GM13976 (cell line): Measurements from ENCODE around the gene ERLEC1.

ENCODE experiments used
- DNase-seq: peaks from one replicate; pipeline ENCODE4 v3.0.0; 2012; ENCODE audit warnings: low spot score
- in situ Hi-C: fragments of 300-500 bp; cut with MboI; formaldehyde crosslinking; loops from one replicate; pipeline ENCODE4 v1.12.0; 2022; ENCODE audit warnings: low sequenced_read_pairs, mixed read lengths, inconsistent platforms; ENCODE audit not compliant: unreplicated experiment
- TF ChIP-seq, protein P1 (sequence below): IDR thresholded peaks from 2 replicates; pipeline ENCODE4 v1.5.1; 2012; ENCODE audit warnings: borderline replicate concordance, mild to moderate bottlenecking; ENCODE audit not compliant: insufficient read depth; ENCODE audit errors: extremely low read depth, missing control alignments, control extremely low read depth

ERLEC1 gene, protein sequence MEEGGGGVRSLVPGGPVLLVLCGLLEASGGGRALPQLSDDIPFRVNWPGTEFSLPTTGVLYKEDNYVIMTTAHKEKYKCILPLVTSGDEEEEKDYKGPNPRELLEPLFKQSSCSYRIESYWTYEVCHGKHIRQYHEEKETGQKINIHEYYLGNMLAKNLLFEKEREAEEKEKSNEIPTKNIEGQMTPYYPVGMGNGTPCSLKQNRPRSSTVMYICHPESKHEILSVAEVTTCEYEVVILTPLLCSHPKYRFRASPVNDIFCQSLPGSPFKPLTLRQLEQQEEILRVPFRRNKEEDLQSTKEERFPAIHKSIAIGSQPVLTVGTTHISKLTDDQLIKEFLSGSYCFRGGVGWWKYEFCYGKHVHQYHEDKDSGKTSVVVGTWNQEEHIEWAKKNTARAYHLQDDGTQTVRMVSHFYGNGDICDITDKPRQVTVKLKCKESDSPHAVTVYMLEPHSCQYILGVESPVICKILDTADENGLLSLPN

GRCh38 chr2:53786705-53787613 is at the start of gene ERLEC1, which contains the start of gene ASB3:
TSS of gene ERLEC1 (plus strand) at chr2:53787044. CDS start at chr2:53787211, 167 bp downstream.
TSS of gene ASB3 (minus strand) at chr2:53786953. CDS start at chr2:53765572, 21,381 bp downstream.
- in situ Hi-C loops: no loop called here
- DNase-seq: peak; percentile 94
- TF ChIP-seq, protein P1, sequence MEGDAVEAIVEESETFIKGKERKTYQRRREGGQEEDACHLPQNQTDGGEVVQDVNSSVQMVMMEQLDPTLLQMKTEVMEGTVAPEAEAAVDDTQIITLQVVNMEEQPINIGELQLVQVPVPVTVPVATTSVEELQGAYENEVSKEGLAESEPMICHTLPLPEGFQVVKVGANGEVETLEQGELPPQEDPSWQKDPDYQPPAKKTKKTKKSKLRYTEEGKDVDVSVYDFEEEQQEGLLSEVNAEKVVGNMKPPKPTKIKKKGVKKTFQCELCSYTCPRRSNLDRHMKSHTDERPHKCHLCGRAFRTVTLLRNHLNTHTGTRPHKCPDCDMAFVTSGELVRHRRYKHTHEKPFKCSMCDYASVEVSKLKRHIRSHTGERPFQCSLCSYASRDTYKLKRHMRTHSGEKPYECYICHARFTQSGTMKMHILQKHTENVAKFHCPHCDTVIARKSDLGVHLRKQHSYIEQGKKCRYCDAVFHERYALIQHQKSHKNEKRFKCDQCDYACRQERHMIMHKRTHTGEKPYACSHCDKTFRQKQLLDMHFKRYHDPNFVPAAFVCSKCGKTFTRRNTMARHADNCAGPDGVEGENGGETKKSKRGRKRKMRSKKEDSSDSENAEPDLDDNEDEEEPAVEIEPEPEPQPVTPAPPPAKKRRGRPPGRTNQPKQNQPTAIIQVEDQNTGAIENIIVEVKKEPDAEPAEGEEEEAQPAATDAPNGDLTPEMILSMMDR: no peak

- TF ChIP-seq, protein P1: no peak
- DNase-seq: no peak
- in situ Hi-C loops: no loop called here
These were observed 49.8 kb upstream of the ERLEC1 start for GRCh38 chr2:53737091-53737490.

DNA sequence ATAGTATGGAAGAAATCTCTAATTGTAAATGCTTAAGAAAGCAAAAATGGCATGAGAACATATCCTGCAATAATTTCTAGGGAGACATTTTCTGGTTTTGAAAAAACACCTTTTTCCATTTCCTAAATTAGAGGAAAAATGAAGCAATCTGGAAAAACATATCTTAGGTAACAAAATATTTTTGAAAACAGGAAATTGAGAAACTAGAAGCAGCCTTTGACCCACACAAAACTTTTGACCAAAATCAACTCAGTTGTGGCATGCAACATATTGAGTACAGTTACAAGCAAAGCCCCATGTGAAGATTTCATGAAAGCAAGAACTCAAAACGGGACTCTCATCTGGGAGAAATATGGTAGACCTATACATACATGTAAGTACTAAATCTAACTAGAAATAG is 47.8 kb upstream of the ERLEC1 start:
- in situ Hi-C loops: no loop called here
- no peak for DNase-seq
- TF ChIP-seq, protein P1: no peak

DNA sequence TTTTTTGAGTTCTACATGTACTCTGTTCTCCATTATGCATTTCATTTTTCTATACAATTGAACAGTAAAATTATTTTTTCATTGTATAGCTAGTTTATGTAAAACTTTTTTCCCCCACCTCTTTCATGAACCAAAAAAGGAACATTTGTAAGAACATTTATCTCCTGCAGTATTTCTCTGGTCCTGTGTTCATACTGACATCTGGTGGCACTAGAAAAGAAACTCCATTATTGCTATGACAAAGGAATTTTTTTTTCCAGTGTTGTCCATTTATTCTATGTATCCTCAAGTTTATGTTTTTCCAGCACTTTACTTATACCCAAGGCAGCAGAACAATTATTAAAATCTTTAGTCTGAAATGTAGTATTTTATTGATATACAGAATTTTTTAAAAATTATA is 46.7 kb upstream of the ERLEC1 start:
- in situ Hi-C loops: no loop called here
- no peak for DNase-seq

DNA sequence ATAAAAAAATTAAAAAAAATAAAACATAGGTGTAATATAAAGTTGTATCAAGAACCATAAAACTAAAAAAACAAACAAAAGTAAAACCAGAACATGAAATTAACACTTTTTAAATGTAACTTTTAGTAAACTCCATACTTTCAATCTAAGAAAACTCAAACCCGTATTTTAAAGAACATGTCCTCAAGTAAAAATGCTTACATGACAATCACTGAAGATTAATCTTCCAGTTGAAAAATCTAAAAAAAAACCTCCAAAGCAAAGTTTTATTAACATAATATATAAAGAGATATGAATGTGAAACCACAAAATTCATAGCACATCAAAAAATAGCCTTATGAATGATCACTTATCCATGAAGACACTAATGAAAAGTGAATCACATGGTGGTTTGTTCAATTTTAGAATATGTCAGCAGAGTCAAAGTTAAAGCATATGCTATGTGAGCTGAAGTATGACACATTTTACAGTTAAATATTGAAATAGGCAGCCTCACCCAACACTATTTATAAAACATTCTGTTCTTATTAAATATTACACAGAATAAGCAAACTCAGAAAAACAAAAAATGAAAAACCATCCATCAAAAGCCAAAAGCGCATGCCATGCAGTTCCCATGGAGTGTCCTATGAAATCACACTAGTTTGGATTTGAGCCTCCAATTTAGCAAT is 42.3 kb upstream of the ERLEC1 start:
- DNase-seq: no peak
- TF ChIP-seq, protein P1: no peak
- in situ Hi-C loops: no loop called here

More for the DNA sequence above, 46.7 kb upstream of the ERLEC1 start:
- TF ChIP-seq, protein P1: no peak
